ENCODE results near the gene PRDM16. TPM values are rescaled to one million over a fixed set of nuclear protein-coding genes. Genes with fewer than 3 reads are reported as not detected.

Gene PRDM16
- total and polyA plus RNA-seq, 2 of the 13 experiments (the other 11 are each of a cell fraction or from before 2014, with no cell fraction given): 0.15 to 0.81 TPM

- TF ChIP-seq EZH2 (conservative IDR thresholded peaks at IDR 0.05; ENCODE audit: low read depth, low read length) (no peak), ZFP1 (CRISPR knock-in tag; IDR thresholded peaks at IDR 0.05) (no peak), ZNF749 (CRISPR knock-in tag; IDR thresholded peaks at IDR 0.05; ENCODE audit: borderline replicate concordance) (no peak), FOXP1 (IDR thresholded peaks at IDR 0.05) (no peak), FOXP1 (CRISPR knock-in tag; IDR thresholded peaks at IDR 0.05) (peak; percentile 23; the same call in 1 of the 2 replicates), MATR3 (CRISPR knock-in tag; IDR thresholded peaks at IDR 0.05) (no peak), RBM39 (IDR thresholded peaks at IDR 0.05; ENCODE audit: low read depth, low read length, poor library complexity, severe bottlenecking) (no peak), ZNF510 (CRISPR knock-in tag; IDR thresholded peaks at IDR 0.05; ENCODE audit: low read depth) (no peak), ZNF451 (CRISPR knock-in tag; IDR thresholded peaks at IDR 0.05) (no peak), PHF5A (CRISPR knock-in tag; IDR thresholded peaks at IDR 0.05; ENCODE audit: low read depth, unreplicated experiment) (no peak), TBX2 (CRISPR knock-in tag; IDR thresholded peaks at IDR 0.05; ENCODE audit: borderline replicate concordance) (peak; percentile 75), CBX5 (CRISPR knock-in tag; IDR thresholded peaks at IDR 0.05; ENCODE audit: borderline replicate concordance) (no peak), KMT2A (CRISPR knock-in tag; IDR thresholded peaks at IDR 0.05) (no peak), MEIS2 (CRISPR knock-in tag; IDR thresholded peaks at IDR 0.05) (peak; percentile 96), STAG1 (CRISPR knock-in tag; IDR thresholded peaks at IDR 0.05) (peak; percentile 22; the same call in 1 of the 2 replicates), FOXK2 (IDR thresholded peaks at IDR 0.05) (no peak), SP140L (CRISPR knock-in tag; IDR thresholded peaks at IDR 0.05; ENCODE audit: borderline replicate concordance) (no peak), RXRB (CRISPR knock-in tag; IDR thresholded peaks at IDR 0.05; ENCODE audit: borderline replicate concordance) (peak; percentile 45; the same call in 1 of the 2 replicates), ZNF335 (CRISPR knock-in tag; IDR thresholded peaks at IDR 0.05) (no peak), ZNF670 (CRISPR knock-in tag; IDR thresholded peaks at IDR 0.05; ENCODE audit: borderline replicate concordance) (peak; percentile 46; the same call in 1 of the 2 replicates), MYC (CRISPR knock-in tag; IDR thresholded peaks at IDR 0.05; ENCODE audit: borderline replicate concordance) (peak; percentile 36; the same call in 1 of the 2 replicates), ZNF512B (CRISPR knock-in tag; IDR thresholded peaks at IDR 0.05; ENCODE audit: borderline replicate concordance) (no peak), POLR2A (IDR thresholded peaks at IDR 0.05; ENCODE audit: insufficient read depth in 1 of 2, low read depth in 2 of 2, low read length in 2 of 2) (no peak), ZNF678 (CRISPR knock-in tag; IDR thresholded peaks at IDR 0.05) (no peak), KDM1A (CRISPR knock-in tag; IDR thresholded peaks at IDR 0.05) (peak; percentile 85; the same call in 1 of the 2 replicates)
- TF ChIP-seq, protein P1, sequence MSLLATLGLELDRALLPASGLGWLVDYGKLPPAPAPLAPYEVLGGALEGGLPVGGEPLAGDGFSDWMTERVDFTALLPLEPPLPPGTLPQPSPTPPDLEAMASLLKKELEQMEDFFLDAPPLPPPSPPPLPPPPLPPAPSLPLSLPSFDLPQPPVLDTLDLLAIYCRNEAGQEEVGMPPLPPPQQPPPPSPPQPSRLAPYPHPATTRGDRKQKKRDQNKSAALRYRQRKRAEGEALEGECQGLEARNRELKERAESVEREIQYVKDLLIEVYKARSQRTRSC (CRISPR knock-in tag; IDR thresholded peaks at IDR 0.05; ENCODE audit: low read depth): no peak
- TF ChIP-seq, protein P2, sequence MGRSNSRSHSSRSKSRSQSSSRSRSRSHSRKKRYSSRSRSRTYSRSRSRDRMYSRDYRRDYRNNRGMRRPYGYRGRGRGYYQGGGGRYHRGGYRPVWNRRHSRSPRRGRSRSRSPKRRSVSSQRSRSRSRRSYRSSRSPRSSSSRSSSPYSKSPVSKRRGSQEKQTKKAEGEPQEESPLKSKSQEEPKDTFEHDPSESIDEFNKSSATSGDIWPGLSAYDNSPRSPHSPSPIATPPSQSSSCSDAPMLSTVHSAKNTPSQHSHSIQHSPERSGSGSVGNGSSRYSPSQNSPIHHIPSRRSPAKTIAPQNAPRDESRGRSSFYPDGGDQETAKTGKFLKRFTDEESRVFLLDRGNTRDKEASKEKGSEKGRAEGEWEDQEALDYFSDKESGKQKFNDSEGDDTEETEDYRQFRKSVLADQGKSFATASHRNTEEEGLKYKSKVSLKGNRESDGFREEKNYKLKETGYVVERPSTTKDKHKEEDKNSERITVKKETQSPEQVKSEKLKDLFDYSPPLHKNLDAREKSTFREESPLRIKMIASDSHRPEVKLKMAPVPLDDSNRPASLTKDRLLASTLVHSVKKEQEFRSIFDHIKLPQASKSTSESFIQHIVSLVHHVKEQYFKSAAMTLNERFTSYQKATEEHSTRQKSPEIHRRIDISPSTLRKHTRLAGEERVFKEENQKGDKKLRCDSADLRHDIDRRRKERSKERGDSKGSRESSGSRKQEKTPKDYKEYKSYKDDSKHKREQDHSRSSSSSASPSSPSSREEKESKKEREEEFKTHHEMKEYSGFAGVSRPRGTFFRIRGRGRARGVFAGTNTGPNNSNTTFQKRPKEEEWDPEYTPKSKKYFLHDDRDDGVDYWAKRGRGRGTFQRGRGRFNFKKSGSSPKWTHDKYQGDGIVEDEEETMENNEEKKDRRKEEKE (IDR thresholded peaks at IDR 0.05): no peak
Observed at GRCh38 chr1:3115275-3116149, 46.5 kb downstream of the PRDM16 start (continued).
